ENCODE results near the gene ZNF396. TPM values are rescaled to one million over a fixed set of nuclear protein-coding genes. Genes with fewer than 3 reads are reported as not detected.

The ZNF396 gene
- total RNA-seq, 1 donor from 2014 or later = 2.2 TPM

DNA sequence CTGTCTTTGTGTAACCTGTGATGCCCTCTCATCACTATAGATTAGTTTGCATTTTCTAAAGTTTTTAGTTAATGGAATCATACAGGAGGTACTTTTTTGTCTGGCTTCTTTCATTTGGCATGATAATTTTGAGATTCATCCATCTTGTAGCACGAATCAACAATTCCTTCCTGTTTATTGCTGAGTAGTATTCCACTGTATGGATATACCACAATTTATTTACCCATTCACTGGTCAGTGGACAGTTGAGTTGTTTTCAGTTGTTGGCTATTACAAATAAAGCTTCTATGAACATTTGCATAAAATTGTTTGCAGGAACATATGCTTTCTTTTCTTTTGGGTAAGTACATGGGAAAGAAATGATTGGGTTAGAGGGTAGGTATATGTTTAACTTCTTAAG lies 40.1 kb upstream of the ZNF396 start:
- ATAC-seq (ENCODE audit: low read depth) (no peak), DNase-seq (no peak)
- peaks cover 8% of the 10 kb centered on the region for H3K9me3 Mint-ChIP-seq
- CTCF ChIA-PET = no interaction called here
- intact Hi-C loops (cut with micrococcal nuclease) = no loop called here
- no peaks in the 10 kb centered on the region for H3K27me3 Mint-ChIP-seq
- H3K4me3 Mint-ChIP-seq = no peak overlapping the region
- no peaks in the 10 kb centered on the region for H3K36me3 Mint-ChIP-seq (ENCODE audit: low read depth)
- TF ChIP-seq, protein P1, sequence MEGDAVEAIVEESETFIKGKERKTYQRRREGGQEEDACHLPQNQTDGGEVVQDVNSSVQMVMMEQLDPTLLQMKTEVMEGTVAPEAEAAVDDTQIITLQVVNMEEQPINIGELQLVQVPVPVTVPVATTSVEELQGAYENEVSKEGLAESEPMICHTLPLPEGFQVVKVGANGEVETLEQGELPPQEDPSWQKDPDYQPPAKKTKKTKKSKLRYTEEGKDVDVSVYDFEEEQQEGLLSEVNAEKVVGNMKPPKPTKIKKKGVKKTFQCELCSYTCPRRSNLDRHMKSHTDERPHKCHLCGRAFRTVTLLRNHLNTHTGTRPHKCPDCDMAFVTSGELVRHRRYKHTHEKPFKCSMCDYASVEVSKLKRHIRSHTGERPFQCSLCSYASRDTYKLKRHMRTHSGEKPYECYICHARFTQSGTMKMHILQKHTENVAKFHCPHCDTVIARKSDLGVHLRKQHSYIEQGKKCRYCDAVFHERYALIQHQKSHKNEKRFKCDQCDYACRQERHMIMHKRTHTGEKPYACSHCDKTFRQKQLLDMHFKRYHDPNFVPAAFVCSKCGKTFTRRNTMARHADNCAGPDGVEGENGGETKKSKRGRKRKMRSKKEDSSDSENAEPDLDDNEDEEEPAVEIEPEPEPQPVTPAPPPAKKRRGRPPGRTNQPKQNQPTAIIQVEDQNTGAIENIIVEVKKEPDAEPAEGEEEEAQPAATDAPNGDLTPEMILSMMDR (IDR thresholded peaks at IDR 0.05) = no peak
- H3K4me1 Mint-ChIP-seq = peaks cover 32% of the 10 kb centered on the region
- H3K27ac Mint-ChIP-seq = no peak overlapping the region
- POLR2A ChIA-PET = no interaction called here

DNA sequence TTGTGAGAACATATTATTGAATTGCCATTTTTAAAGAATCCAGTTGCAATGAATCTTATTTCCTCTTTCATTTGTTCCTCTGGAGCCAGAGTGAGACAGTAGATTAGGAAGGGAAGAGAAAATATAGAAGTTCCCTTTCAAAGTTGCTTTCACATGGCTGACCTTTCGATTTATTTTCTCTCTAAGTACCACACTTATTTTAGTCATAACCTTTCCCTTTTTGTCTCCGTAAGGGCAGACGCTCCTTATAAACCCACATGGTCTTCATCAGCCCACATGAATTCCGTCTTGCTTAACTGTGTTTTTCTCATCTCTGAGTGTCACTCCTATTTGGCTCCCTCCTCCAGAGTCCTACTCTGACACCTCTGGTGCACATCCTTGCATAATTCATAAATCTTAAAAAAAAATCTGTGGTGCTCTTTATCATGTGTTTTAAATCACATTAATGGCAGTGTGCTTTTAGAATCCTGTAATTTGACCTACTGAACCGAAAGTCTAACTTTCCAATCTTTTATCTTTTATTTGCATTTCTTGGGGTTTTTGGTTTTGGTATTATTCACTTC lies 38.5 kb upstream of the ZNF396 start:
- Mint-ChIP-seq H3K36me3 (ENCODE audit: low read depth) (no peaks in the 10 kb centered on the region), H3K4me1 (peaks cover 47% of the 10 kb centered on the region), H3K27ac (peak overlapping the region; percentile 59), H3K4me3 (peak overlapping the region; percentile 48), H3K27me3 (no peaks in the 10 kb centered on the region), H3K9me3 (peaks cover 8% of the 10 kb centered on the region)
- DNase-seq = no peak
- peak; percentile 31 for ATAC-seq (ENCODE audit: low read depth)
- intact Hi-C loops (cut with micrococcal nuclease) = no loop called here
- ChIA-PET POLR2A (interaction anchor here (0.6 kb wide), 1 partner anchor 560 kb away, joined by 11 read pairs; no protein-coding TSS in a partner anchor), CTCF (no interaction called here)
- TF ChIP-seq, protein P1 (IDR thresholded peaks at IDR 0.05) = no peak

DNA sequence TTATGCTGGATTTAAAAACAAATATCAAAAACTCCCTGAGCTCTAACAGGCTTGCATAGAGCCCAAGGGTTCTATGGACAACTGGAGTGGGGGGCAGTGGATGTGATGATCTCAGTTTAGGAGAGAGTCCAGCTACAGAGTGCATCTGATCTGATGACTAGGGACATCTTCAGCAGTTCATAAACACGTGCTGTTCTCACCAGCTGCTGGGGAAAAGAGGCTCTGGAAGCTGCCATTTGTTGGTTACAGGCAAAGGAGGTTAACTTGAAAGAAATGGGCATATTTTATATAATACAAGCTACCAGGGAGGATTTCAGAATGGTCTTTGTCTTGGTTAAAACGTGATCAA lies 36.0 kb upstream of the ZNF396 start:
- DNase-seq (no peak), ATAC-seq (ENCODE audit: low read depth) (no peak)
- H3K4me1 Mint-ChIP-seq = peaks cover 64% of the 10 kb centered on the region
- H3K9me3 Mint-ChIP-seq = peaks cover 8% of the 10 kb centered on the region
- TF ChIP-seq, protein P1 (IDR thresholded peaks at IDR 0.05) = no peak
- POLR2A ChIA-PET = interaction anchor here (0.6 to 2.0 kb wide), 4 partner anchors 36 to 226 kb away, joined by 3 to 7 read pairs (median 4); partner anchors contain the start of genes INO80C and ZNF396
- CTCF ChIA-PET = interaction anchor here (2.3 kb wide), 1 partner anchor 27 kb away, joined by 8 read pairs; no protein-coding TSS in a partner anchor
- H3K4me3 Mint-ChIP-seq = no peak overlapping the region
- H3K27ac Mint-ChIP-seq = no peak overlapping the region
- intact Hi-C loops (cut with micrococcal nuclease) = loop anchor here (5.0 kb wide), 1 partner anchor 559 kb away; the partner anchor contains the start of gene RMP24
- H3K27me3 Mint-ChIP-seq = no peaks in the 10 kb centered on the region
- H3K36me3 Mint-ChIP-seq (ENCODE audit: low read depth) = no peaks in the 10 kb centered on the region

DNA sequence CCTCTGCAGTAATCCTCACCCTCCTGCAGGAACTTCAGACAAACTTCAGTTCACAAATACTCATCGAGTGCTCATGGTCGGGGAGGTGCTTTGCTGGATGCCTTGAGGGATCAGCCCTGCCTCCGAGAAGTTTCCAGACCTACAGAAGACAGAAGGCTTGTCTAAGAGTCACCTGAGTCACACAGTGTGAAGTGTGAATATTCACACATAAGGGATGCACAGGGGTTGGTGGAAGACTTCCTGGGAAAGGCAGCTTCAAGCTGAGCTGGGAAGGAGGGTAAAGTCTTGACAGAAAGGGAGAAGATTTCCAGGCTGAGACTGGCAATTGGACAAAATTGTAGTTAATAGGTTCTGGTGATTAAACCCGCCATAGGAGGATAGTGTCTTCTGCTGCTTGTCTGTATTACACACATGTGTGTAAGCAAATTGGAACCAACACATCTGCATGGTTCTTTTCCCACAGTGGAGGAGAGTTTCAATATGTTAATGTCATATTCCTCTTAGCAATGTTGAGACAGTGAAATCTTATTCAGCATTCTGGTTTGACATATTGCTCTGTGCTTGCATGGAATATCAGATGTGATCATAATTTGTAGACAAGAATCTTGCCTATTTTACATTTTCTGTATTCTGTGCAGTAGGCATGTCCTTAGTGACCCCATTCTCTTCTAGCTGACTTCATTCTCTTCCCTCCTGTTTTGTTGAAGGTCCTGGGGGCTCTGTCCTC lies 34.7 kb upstream of the ZNF396 start:
- Mint-ChIP-seq H3K4me1 (peaks cover 67% of the 10 kb centered on the region), H3K9me3 (no peaks in the 10 kb centered on the region), H3K36me3 (ENCODE audit: low read depth) (no peaks in the 10 kb centered on the region), H3K27me3 (no peaks in the 10 kb centered on the region), H3K4me3 (no peak overlapping the region), H3K27ac (no peak overlapping the region)
- TF ChIP-seq, protein P1 (IDR thresholded peaks at IDR 0.05) = no peak
- ChIA-PET POLR2A (interaction anchor here (0.6 to 3.3 kb wide), 3 partner anchors 30 to 86 kb away, joined by 3 to 12 read pairs (median 7); partner anchors contain the start of gene INO80C), CTCF (no interaction called here)
- DNase-seq = no peak
- no peak for ATAC-seq (ENCODE audit: low read depth)
- intact Hi-C loops (cut with micrococcal nuclease) = loop anchor here (5.0 kb wide), 1 partner anchor 561 kb away; the partner anchor contains the start of gene RMP24

DNA sequence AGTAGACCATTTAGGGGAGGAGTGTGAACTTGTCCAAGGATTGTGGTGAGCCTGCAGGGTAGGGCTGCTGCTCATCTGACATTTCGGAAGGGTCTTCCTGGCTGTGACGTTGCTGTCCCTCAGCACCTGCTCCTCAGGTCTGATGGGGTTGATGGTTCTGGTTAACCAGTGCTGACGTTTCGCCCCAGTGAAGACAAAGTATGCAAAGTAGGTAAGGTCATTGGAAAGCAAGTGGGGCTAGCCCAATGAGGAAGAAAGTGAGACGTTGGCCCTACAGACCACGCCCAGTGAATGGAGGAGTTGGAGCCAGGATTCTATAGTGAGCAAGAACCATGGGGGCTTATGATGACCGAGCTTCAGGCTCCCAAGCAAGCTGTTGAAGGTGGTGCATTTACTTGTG lies 33.4 kb upstream of the ZNF396 start:
- H3K36me3 Mint-ChIP-seq (ENCODE audit: low read depth) = no peaks in the 10 kb centered on the region
- DNase-seq = no peak
- H3K27me3 Mint-ChIP-seq = no peaks in the 10 kb centered on the region
- H3K27ac Mint-ChIP-seq = peak overlapping the region; percentile 60
- peaks cover 58% of the 10 kb centered on the region for H3K4me1 Mint-ChIP-seq
- peak overlapping the region; percentile 52 for H3K4me3 Mint-ChIP-seq
- ATAC-seq (ENCODE audit: low read depth) = peak; percentile 82
- intact Hi-C loops (cut with micrococcal nuclease) = loop anchor here (1.0 to 5.0 kb wide), 2 partner anchors 57 to 562 kb away; partner anchors contain the start of gene RMP24
- ChIA-PET CTCF (no interaction called here), POLR2A (interaction anchor here (1.3 to 3.3 kb wide), 3 partner anchors 87 to 172 kb away, joined by 3 to 12 read pairs (median 4); partner anchors contain the start of gene INO80C)
- H3K9me3 Mint-ChIP-seq = no peaks in the 10 kb centered on the region
- TF ChIP-seq, protein P1 (IDR thresholded peaks at IDR 0.05) = no peak
